Stimulated activated naive B cell treated with anti-CD40 and anti-IgM and Interleukin-4, amounts not matched to agents 10 μg/mL and 1 μg/mL and 100 μg/mL, for 72 hours (primary cell): Measurements from ENCODE around the gene CSK.

Experiments used
- ATAC-seq, 2 donors: fragments of 150-1000 bp; cut with Tn5 transposase; replicated peaks; 2 replicates each; pipeline ENCODE4 v1.10.0; 2021; ENCODE audit warnings: moderate library complexity in 1 of 2
- DNase-seq: peaks from one replicate; pipeline ENCODE4 v3.0.0; 2021
- H3K27ac Mint-ChIP-seq: one replicate; pipeline ENCODE4 v1.8.0; 2022; ENCODE audit warnings: mild to moderate bottlenecking, mixed read lengths
- H3K27me3 Mint-ChIP-seq, 2 donors: one replicate each; pipeline ENCODE4 v1.8.0; 2022; ENCODE audit warnings: mixed read lengths in 2 of 2
- H3K36me3 Mint-ChIP-seq, 2 donors: one replicate each; pipeline ENCODE4 v1.8.0; 2022; ENCODE audit warnings: mixed read lengths in 2 of 2, mild to moderate bottlenecking in 1 of 2
- H3K4me1 Mint-ChIP-seq, 2 donors: one replicate each; pipeline ENCODE4 v1.8.0; 2022; ENCODE audit warnings: mixed read lengths in 2 of 2, mild to moderate bottlenecking in 1 of 2
- H3K4me3 Mint-ChIP-seq, 2 donors: one replicate each; pipeline ENCODE4 v1.8.0; 2022; ENCODE audit warnings: mild to moderate bottlenecking in 2 of 2, mixed read lengths in 2 of 2, moderate library complexity in 1 of 2
- H3K9me3 Mint-ChIP-seq, 2 donors: one replicate each; pipeline ENCODE4 v1.8.0; 2022; ENCODE audit warnings: mixed read lengths in 2 of 2, mild to moderate bottlenecking in 1 of 2

The CSK gene

GRCh38 chr15:74826364-74826819 is 44.5 kb downstream of the CSK start, which contains the start of gene CPLX3:
Gene CPLX3 (plus strand): TSS chr15:74826627. CDS start chr15:74826704, 77 bp downstream.
- no peaks in the 10 kb centered on the region for H3K9me3 Mint-ChIP-seq

GRCh38 chr15:74826921-74827320 is 45.0 kb downstream of the CSK start:
- H3K4me3 Mint-ChIP-seq: no peak overlapping the region
- peaks cover 52 to 56% of the 10 kb centered on the region in 2 donors for H3K27me3 Mint-ChIP-seq
- H3K36me3 Mint-ChIP-seq: no peaks in the 10 kb centered on the region
- H3K4me1 Mint-ChIP-seq: peaks cover 9 to 16% of the 10 kb centered on the region in 2 donors
- no peak for DNase-seq
- H3K9me3 Mint-ChIP-seq: no peaks in the 10 kb centered on the region
- ATAC-seq: no peak
- H3K27ac Mint-ChIP-seq: no peak overlapping the region

More at GRCh38 chr15:74826364-74826819, 44.5 kb downstream of the CSK start, which contains the start of gene CPLX3:
- Mint-ChIP-seq H3K4me1 (peaks cover 15 to 21% of the 10 kb centered on the region in 2 donors), H3K4me3 (no peak within 1 kb of the TSS), H3K27me3 (peaks cover 52 to 56% of the 10 kb centered on the region in 2 donors), H3K27ac (no peak within 1 kb of the TSS), H3K36me3 (no peaks in the 10 kb centered on the region)
- peak; percentile 38 to 54 for ATAC-seq
- no peak for DNase-seq

GRCh38 chr15:74827614-74828013 is 45.7 kb downstream of the CSK start:
- Mint-ChIP-seq H3K9me3 (no peaks in the 10 kb centered on the region), H3K4me3 (no peak overlapping the region), H3K27me3 (peaks cover 52 to 56% of the 10 kb centered on the region in 2 donors), H3K27ac (no peak overlapping the region), H3K36me3 (no peaks in the 10 kb centered on the region), H3K4me1 (peaks cover 10 to 18% of the 10 kb centered on the region in 2 donors)
- no peak for DNase-seq
- no peak for ATAC-seq

- Mint-ChIP-seq H3K4me1 (peaks cover 18 to 25% of the 10 kb centered on the region in 2 donors), H3K9me3 (no peaks in the 10 kb centered on the region), H3K4me3 (no peak overlapping the region), H3K36me3 (no peaks in the 10 kb centered on the region), H3K27ac (no peak overlapping the region), H3K27me3 (peaks cover 50 to 51% of the 10 kb centered on the region in 2 donors)
- DNase-seq: no peak
- no peak for ATAC-seq
Measured at GRCh38 chr15:74828835-74829234, 47.0 kb downstream of the CSK start.

- peaks cover 44% of the 10 kb centered on the region in 2 donors for H3K27me3 Mint-ChIP-seq
- DNase-seq (no peak), ATAC-seq (peak in 1 of 2 donors; percentile 36)
- no peaks in the 10 kb centered on the region for H3K36me3 Mint-ChIP-seq
- H3K4me1 Mint-ChIP-seq: peaks cover 23 to 31% of the 10 kb centered on the region in 2 donors
- no peak overlapping the region for H3K27ac Mint-ChIP-seq
- no peaks in the 10 kb centered on the region for H3K9me3 Mint-ChIP-seq
- H3K4me3 Mint-ChIP-seq: no peak overlapping the region
Measured at GRCh38 chr15:74829486-74829885, 47.6 kb downstream of the CSK start.

- no peak overlapping the region for H3K4me3 Mint-ChIP-seq
- peaks cover 39% of the 10 kb centered on the region in 2 donors for H3K27me3 Mint-ChIP-seq
- H3K27ac Mint-ChIP-seq: no peak overlapping the region
- ATAC-seq (no peak), DNase-seq (no peak)
- H3K36me3 Mint-ChIP-seq: peaks cover 0 to under 1% of the 10 kb centered on the region in 2 donors
- no peaks in the 10 kb centered on the region for H3K9me3 Mint-ChIP-seq
- H3K4me1 Mint-ChIP-seq: peaks cover 24 to 36% of the 10 kb centered on the region in 2 donors
Measured at GRCh38 chr15:74829991-74830390, 48.1 kb downstream of the CSK start.

- Mint-ChIP-seq H3K4me1 (peaks cover 27 to 42% of the 10 kb centered on the region in 2 donors), H3K27ac (no peak overlapping the region), H3K36me3 (peaks cover 1 to 9% of the 10 kb centered on the region in 2 donors), H3K27me3 (peaks cover 33 to 35% of the 10 kb centered on the region in 2 donors), H3K9me3 (no peaks in the 10 kb centered on the region), H3K4me3 (no peak overlapping the region)
- ATAC-seq: no peak
- DNase-seq: no peak
Measured at GRCh38 chr15:74830868-74831267, 49.0 kb downstream of the CSK start.

GRCh38 chr15:74831813-74832495 is 50.1 kb downstream of the CSK start:
- H3K9me3 Mint-ChIP-seq: no peaks in the 10 kb centered on the region
- no peak overlapping the region for H3K27ac Mint-ChIP-seq
- ATAC-seq (no peak), DNase-seq (no peak)
- H3K27me3 Mint-ChIP-seq: peaks cover 25 to 26% of the 10 kb centered on the region in 2 donors
- H3K36me3 Mint-ChIP-seq: peaks cover 6 to 17% of the 10 kb centered on the region in 2 donors
- no peak overlapping the region for H3K4me3 Mint-ChIP-seq
- H3K4me1 Mint-ChIP-seq: peaks cover 24 to 36% of the 10 kb centered on the region in 2 donors

GRCh38 chr15:74832826-74833225 is 50.9 kb downstream of the CSK start:
- Mint-ChIP-seq H3K27me3 (peaks cover 18 to 19% of the 10 kb centered on the region in 2 donors), H3K4me3 (no peak overlapping the region), H3K27ac (no peak overlapping the region), H3K36me3 (peaks cover 7 to 23% of the 10 kb centered on the region in 2 donors), H3K9me3 (no peaks in the 10 kb centered on the region), H3K4me1 (peaks cover 24 to 36% of the 10 kb centered on the region in 2 donors)
- ATAC-seq (no peak), DNase-seq (no peak)

GRCh38 chr15:74833376-74834107 is 51.7 kb downstream of the CSK start:
- H3K9me3 Mint-ChIP-seq: no peaks in the 10 kb centered on the region
- peak overlapping the region; percentile 44 for H3K27ac Mint-ChIP-seq
- peaks cover 22 to 36% of the 10 kb centered on the region in 2 donors for H3K4me1 Mint-ChIP-seq
- H3K27me3 Mint-ChIP-seq: peaks cover 11% of the 10 kb centered on the region in 2 donors
- ATAC-seq: peak; percentile 41 to 59
- H3K36me3 Mint-ChIP-seq: peaks cover 8 to 23% of the 10 kb centered on the region in 2 donors
- no peak overlapping the region for H3K4me3 Mint-ChIP-seq
- DNase-seq: no peak

- Mint-ChIP-seq H3K9me3 (no peaks in the 10 kb centered on the region), H3K36me3 (peaks cover 15 to 28% of the 10 kb centered on the region in 2 donors), H3K4me3 (no peak overlapping the region), H3K27ac (peak overlapping the region; percentile 7), H3K27me3 (peaks cover 3 to 5% of the 10 kb centered on the region in 2 donors), H3K4me1 (peaks cover 28 to 40% of the 10 kb centered on the region in 2 donors)
- no peak for DNase-seq
- ATAC-seq: peak; percentile 35 to 46
Measured at GRCh38 chr15:74835312-74835823, 53.5 kb downstream of the CSK start.

GRCh38 chr15:74836846-74837245 is 55.0 kb downstream of the CSK start:
- ATAC-seq: no peak
- DNase-seq: no peak
- H3K9me3 Mint-ChIP-seq: no peaks in the 10 kb centered on the region
- no peak overlapping the region for H3K4me3 Mint-ChIP-seq
- peaks cover 33 to 55% of the 10 kb centered on the region in 2 donors for H3K4me1 Mint-ChIP-seq
- no peak overlapping the region for H3K27ac Mint-ChIP-seq
- no peaks in the 10 kb centered on the region for H3K27me3 Mint-ChIP-seq
- H3K36me3 Mint-ChIP-seq: peaks cover 20 to 40% of the 10 kb centered on the region in 2 donors

- Mint-ChIP-seq H3K4me1 (peaks cover 36 to 55% of the 10 kb centered on the region in 2 donors), H3K9me3 (no peaks in the 10 kb centered on the region), H3K36me3 (peaks cover 20 to 40% of the 10 kb centered on the region in 2 donors), H3K27ac (no peak overlapping the region), H3K4me3 (no peak overlapping the region), H3K27me3 (no peaks in the 10 kb centered on the region)
- no peak for DNase-seq
- ATAC-seq: no peak
Measured at GRCh38 chr15:74837482-74838136, 55.7 kb downstream of the CSK start.

- ATAC-seq: no peak
- no peak overlapping the region for H3K27ac Mint-ChIP-seq
- H3K4me3 Mint-ChIP-seq: no peak overlapping the region
- peaks cover 20 to 40% of the 10 kb centered on the region in 2 donors for H3K36me3 Mint-ChIP-seq
- peaks cover 33 to 53% of the 10 kb centered on the region in 2 donors for H3K4me1 Mint-ChIP-seq
- H3K27me3 Mint-ChIP-seq: no peaks in the 10 kb centered on the region
- no peaks in the 10 kb centered on the region for H3K9me3 Mint-ChIP-seq
- no peak for DNase-seq
Measured at GRCh38 chr15:74838137-74838516, 56.2 kb downstream of the CSK start.
